HEK293 (cell line): Measurements from ENCODE around the gene NPRL2.

Experiments
- CTCF ChIA-PET: fragments of 350-600 bp; formaldehyde crosslinking; extraction: SDS; loops from one replicate; lab custom pipeline; 2021; ENCODE audit warnings: antibody characterized with exemption; lab: Yijun Ruan, JAX
- POLR2A ChIA-PET: fragments of 300-600 bp; formaldehyde crosslinking; extraction: SDS; loops from one replicate; lab custom pipeline; 2020; ENCODE audit warnings: antibody characterized with exemption, inconsistent platforms; lab: Yijun Ruan, JAX
- H3K27ac ChIP-seq: fragments of 200-500 bp; sonication (Bioruptor generic); 2 replicates; pipeline ENCODE4 v1.5.1; 2014; ENCODE audit warnings: low read depth, low read length, control low read depth, inconsistent platforms; ENCODE audit errors: extremely low read depth
- H3K36me3 ChIP-seq, 2 experiments: fragments of 200-500 bp in 1 of 2; sonication (Bioruptor generic) in 1 of 2; 1 replicate in 1 of 2; 2 replicates in 1 of 2; pipeline ENCODE4 v1.5.1; 2014 to 2017; ENCODE audit warnings: inconsistent platforms in 2 of 2, low read length in 2 of 2; ENCODE audit not compliant: control insufficient read depth in 2 of 2, insufficient read depth in 1 of 2
- H3K4me1 ChIP-seq: fragments of 200-500 bp; sonication (Bioruptor generic); 2 replicates; pipeline ENCODE4 v1.5.1; 2014; ENCODE audit warnings: mild to moderate bottlenecking, low read length, inconsistent platforms; ENCODE audit not compliant: control insufficient read depth, insufficient read depth
- H3K4me3 ChIP-seq: 2 replicates; pipeline ENCODE4 v1.5.1; 2011; ENCODE audit warnings: low read depth, mild to moderate bottlenecking, control low read depth, low read length, moderate library complexity
- H3K9me3 ChIP-seq: fragments of 200-500 bp; sonication (Bioruptor generic); 2 replicates; pipeline ENCODE4 v1.5.1; 2014; ENCODE audit warnings: low read depth, low read length, inconsistent platforms; ENCODE audit not compliant: control insufficient read depth, insufficient read depth
- BCL11A ChIP-seq: fragments of 450-650 bp; formaldehyde crosslinking; IDR thresholded peaks from 2 replicates; pipeline ENCODE4 v1.5.1; 2016; ENCODE audit warnings: low read depth, missing biosample characterization, missing genetic modification characterization
- KLF7 ChIP-seq: fragments of 450-650 bp; formaldehyde crosslinking; IDR thresholded peaks from 2 replicates; pipeline ENCODE4 v1.5.1; 2016; ENCODE audit warnings: missing biosample characterization, missing genetic modification characterization, borderline replicate concordance
- SP3 ChIP-seq: fragments of 450-650 bp; formaldehyde crosslinking; IDR thresholded peaks from 2 replicates; pipeline ENCODE4 v1.5.1; 2016; ENCODE audit warnings: missing biosample characterization, missing genetic modification characterization
- ZFP3 ChIP-seq: fragments of 450-650 bp; formaldehyde crosslinking; IDR thresholded peaks from 2 replicates; pipeline ENCODE4 v1.5.1; 2016; ENCODE audit warnings: low read depth, missing biosample characterization, missing genetic modification characterization
- ZFP41 ChIP-seq: fragments of 450-650 bp; formaldehyde crosslinking; IDR thresholded peaks from 2 replicates; pipeline ENCODE4 v1.5.1; 2016; ENCODE audit warnings: missing biosample characterization, missing genetic modification characterization, borderline replicate concordance
- ZNF112 ChIP-seq: fragments of 450-650 bp; formaldehyde crosslinking; IDR thresholded peaks from 2 replicates; pipeline ENCODE4 v1.5.0; 2017; ENCODE audit warnings: missing biosample characterization, missing genetic modification characterization
- ZNF174 ChIP-seq: fragments of 450-650 bp; formaldehyde crosslinking; IDR thresholded peaks from 2 replicates; pipeline ENCODE4 v1.5.0; 2017; ENCODE audit warnings: missing biosample characterization, mild to moderate bottlenecking, missing genetic modification characterization
- ZNF202 ChIP-seq: fragments of 450-650 bp; formaldehyde crosslinking; IDR thresholded peaks from 2 replicates; pipeline ENCODE4 v1.5.1; 2016; ENCODE audit warnings: missing biosample characterization, missing genetic modification characterization, borderline replicate concordance
- ZNF335 ChIP-seq: fragments of 450-650 bp; formaldehyde crosslinking; conservative IDR thresholded peaks from 2 replicates; pipeline ENCODE4 v1.5.1; 2016; ENCODE audit warnings: missing biosample characterization, missing genetic modification characterization
- ZNF394 ChIP-seq: fragments of 450-650 bp; formaldehyde crosslinking; IDR thresholded peaks from 2 replicates; pipeline ENCODE4 v1.5.1; 2016; ENCODE audit warnings: missing biosample characterization, missing genetic modification characterization, mild to moderate bottlenecking, moderate library complexity, borderline replicate concordance
- ZNF549 ChIP-seq: fragments of 450-650 bp; IDR thresholded peaks from 2 replicates; pipeline ENCODE4 v1.5.1; 2018; ENCODE audit warnings: missing biosample characterization, missing genetic modification characterization, mild to moderate bottlenecking, inconsistent platforms, moderate library complexity
- TF ChIP-seq, protein P1 (sequence below): fragments of 450-650 bp; formaldehyde crosslinking; optimal IDR thresholded peaks from 2 replicates; pipeline ENCODE3; 2016; ENCODE audit warnings: missing biosample characterization, mild to moderate bottlenecking, missing genetic modification characterization
- TF ChIP-seq, protein P2 (sequence below): fragments of 450-650 bp; formaldehyde crosslinking; conservative IDR thresholded peaks from 2 replicates; pipeline ENCODE4 v1.5.1; 2016; ENCODE audit warnings: low read depth, missing biosample characterization, missing genetic modification characterization
- TF ChIP-seq, protein P3 (sequence below): fragments of 450-650 bp; formaldehyde crosslinking; IDR thresholded peaks from 2 replicates; pipeline ENCODE4 v1.5.1; 2016; ENCODE audit warnings: missing biosample characterization, missing genetic modification characterization
- TF ChIP-seq, protein P4 (sequence below): fragments of 450-650 bp; IDR thresholded peaks from 2 replicates; pipeline ENCODE4 v1.5.1; 2018; ENCODE audit warnings: missing biosample characterization, missing genetic modification characterization
- TF ChIP-seq, protein P5 (sequence below): fragments of 450-650 bp; formaldehyde crosslinking; conservative IDR thresholded peaks from 2 replicates; pipeline ENCODE4 v1.5.1; 2016; ENCODE audit warnings: low read depth, missing biosample characterization, missing genetic modification characterization
- TF ChIP-seq, protein P6 (sequence below): fragments of 450-650 bp; formaldehyde crosslinking; IDR thresholded peaks from 2 replicates; pipeline ENCODE4 v1.5.1; 2016; ENCODE audit warnings: missing biosample characterization, missing genetic modification characterization

NPRL2 gene

DNA sequence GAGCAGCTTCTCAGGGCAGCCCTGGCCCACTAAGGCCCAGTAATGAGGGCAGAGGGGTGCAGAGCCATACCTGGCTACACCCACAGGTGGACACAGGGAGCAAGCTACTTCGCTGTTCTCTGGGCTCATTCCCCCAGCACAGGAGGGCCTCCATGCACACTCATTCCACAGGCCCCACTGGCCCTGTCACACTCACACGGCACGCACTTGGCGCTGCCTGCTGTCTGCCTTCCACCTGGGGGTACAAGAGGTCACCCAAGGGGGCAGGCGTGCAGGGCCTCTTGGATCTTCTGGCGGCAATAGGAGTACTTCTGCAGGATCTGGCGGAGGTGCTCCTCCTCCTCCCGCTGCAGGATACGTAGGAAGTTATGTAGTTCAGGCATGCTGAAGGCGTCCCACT lies 20.2 kb downstream of the NPRL2 start (continued):
- TF ChIP-seq ZFP41 (tag by site-specific recombination) (no peak), KLF7 (tag by site-specific recombination) (no peak), BCL11A (tag by site-specific recombination) (no peak), ZNF549 (tag by site-specific recombination) (no peak), ZFP3 (tag by site-specific recombination) (no peak), ZNF174 (tag by site-specific recombination) (no peak), ZNF112 (no peak)
- TF ChIP-seq, protein P1, sequence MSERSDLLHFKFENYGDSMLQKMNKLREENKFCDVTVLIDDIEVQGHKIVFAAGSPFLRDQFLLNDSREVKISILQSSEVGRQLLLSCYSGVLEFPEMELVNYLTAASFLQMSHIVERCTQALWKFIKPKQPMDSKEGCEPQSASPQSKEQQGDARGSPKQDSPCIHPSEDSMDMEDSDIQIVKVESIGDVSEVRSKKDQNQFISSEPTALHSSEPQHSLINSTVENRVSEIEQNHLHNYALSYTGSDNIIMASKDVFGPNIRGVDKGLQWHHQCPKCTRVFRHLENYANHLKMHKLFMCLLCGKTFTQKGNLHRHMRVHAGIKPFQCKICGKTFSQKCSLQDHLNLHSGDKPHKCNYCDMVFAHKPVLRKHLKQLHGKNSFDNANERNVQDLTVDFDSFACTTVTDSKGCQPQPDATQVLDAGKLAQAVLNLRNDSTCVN (tag by site-specific recombination) = no peak
- TF ChIP-seq, protein P2, sequence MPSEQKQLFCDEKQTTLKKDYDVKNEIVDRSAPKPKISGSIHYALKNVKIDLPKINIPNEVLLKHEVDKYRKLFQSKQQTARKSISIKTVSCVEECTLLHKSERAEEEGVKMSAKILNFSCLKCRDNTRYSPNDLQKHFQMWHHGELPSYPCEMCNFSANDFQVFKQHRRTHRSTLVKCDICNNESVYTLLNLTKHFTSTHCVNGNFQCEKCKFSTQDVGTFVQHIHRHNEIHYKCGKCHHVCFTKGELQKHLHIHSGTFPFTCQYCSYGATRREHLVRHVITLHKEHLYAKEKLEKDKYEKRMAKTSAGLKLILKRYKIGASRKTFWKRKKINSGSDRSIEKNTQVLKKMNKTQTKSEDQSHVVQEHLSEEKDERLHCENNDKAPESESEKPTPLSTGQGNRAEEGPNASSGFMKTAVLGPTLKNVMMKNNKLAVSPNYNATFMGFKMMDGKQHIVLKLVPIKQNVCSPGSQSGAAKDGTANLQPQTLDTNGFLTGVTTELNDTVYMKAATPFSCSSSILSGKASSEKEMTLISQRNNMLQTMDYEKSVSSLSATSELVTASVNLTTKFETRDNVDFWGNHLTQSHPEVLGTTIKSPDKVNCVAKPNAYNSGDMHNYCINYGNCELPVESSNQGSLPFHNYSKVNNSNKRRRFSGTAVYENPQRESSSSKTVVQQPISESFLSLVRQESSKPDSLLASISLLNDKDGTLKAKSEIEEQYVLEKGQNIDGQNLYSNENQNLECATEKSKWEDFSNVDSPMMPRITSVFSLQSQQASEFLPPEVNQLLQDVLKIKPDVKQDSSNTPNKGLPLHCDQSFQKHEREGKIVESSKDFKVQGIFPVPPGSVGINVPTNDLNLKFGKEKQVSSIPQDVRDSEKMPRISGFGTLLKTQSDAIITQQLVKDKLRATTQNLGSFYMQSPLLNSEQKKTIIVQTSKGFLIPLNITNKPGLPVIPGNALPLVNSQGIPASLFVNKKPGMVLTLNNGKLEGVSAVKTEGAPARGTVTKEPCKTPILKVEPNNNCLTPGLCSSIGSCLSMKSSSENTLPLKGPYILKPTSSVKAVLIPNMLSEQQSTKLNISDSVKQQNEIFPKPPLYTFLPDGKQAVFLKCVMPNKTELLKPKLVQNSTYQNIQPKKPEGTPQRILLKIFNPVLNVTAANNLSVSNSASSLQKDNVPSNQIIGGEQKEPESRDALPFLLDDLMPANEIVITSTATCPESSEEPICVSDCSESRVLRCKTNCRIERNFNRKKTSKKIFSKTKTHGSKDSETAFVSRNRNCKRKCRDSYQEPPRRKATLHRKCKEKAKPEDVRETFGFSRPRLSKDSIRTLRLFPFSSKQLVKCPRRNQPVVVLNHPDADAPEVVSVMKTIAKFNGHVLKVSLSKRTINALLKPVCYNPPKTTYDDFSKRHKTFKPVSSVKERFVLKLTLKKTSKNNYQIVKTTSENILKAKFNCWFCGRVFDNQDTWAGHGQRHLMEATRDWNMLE (tag by site-specific recombination) = no peak
- TF ChIP-seq, protein P3, sequence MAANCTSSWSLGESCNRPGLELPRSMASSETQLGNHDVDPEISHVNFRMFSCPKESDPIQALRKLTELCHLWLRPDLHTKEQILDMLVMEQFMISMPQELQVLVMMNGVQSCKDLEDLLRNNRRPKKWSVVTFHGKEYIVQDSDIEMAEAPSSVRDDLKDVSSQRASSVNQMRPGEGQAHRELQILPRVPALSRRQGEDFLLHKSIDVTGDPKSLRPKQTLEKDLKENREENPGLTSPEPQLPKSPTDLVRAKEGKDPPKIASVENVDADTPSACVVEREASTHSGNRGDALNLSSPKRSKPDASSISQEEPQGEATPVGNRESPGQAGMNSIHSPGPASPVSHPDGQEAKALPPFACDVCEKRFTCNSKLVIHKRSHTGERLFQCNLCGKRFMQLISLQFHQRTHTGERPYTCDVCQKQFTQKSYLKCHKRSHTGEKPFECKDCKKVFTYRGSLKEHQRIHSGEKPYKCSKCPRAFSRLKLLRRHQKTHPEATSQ (tag by site-specific recombination) = no peak
- TF ChIP-seq, all 188 proteins: peak for 0

DNA sequence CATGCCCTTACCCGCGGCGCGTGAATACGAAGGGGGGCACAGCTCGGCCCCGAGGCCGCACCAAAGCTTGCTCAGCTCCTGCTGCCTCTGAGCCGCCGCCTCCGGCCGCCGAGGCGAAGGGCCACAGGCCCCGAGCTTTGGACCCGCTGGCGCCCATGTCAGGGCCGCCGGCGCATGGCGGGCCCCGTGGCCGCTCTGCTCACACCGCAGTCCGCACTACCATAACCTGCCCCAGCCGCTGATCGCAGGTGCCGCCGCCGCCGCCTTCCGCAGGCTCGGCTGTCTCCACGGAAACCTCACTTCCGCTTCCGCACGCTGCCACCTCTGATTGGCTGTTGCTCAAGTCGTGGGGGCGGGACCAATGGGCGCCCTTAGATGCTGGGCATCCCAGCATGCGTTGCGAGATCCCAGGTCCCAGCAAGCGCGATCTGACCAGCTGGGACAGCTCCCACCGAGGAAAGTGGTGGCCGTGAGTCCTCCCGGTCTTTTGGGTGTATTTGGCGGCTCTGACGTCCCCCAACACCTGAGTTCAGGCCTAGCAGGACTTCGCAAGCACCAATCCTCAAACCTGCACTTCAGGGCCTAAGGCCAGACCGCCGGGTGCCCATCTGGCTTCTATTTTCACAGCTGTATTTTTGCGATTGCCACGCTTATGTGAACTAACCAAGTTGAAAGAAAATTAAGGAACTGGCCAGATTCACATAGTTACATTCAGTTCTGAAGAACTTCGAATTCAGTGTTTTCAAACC lies 22.5 kb downstream of the NPRL2 start, which contains the start of gene TUSC2:
Gene TUSC2, minus strand, starts transcription at position 281 of the 749 bp plus-strand sequence. Its CDS starts 124 bp downstream, at position 157.
- ChIA-PET POLR2A (interaction anchor here (0.6 to 2.6 kb wide), 19 partner anchors 9 to 1402 kb away, joined by 3 to 63 read pairs (median 6); partner anchors contain the start of genes CYB561D2, HYAL1, HYAL3 and IFRD2), CTCF (interaction anchor here (0.6 to 1.7 kb wide), 4 partner anchors 8 to 214 kb away, joined by 3 to 7 read pairs (median 4); no protein-coding TSS in a partner anchor)
- Histone ChIP-seq H3K4me1 (no peaks in the 10 kb centered on the region), H3K9me3 (no peaks in the 10 kb centered on the region), H3K27ac (peak within 1 kb of the TSS; percentile 71), H3K36me3 (peaks cover 6 to 73% of the 10 kb centered on the region in 2 experiments), H3K4me3 (peak within 1 kb of the TSS; percentile 92)
- no peak for TF ChIP-seq ZNF174 (tag by site-specific recombination)
- TF ChIP-seq ZNF202 = no peak
- TF ChIP-seq, protein P4, sequence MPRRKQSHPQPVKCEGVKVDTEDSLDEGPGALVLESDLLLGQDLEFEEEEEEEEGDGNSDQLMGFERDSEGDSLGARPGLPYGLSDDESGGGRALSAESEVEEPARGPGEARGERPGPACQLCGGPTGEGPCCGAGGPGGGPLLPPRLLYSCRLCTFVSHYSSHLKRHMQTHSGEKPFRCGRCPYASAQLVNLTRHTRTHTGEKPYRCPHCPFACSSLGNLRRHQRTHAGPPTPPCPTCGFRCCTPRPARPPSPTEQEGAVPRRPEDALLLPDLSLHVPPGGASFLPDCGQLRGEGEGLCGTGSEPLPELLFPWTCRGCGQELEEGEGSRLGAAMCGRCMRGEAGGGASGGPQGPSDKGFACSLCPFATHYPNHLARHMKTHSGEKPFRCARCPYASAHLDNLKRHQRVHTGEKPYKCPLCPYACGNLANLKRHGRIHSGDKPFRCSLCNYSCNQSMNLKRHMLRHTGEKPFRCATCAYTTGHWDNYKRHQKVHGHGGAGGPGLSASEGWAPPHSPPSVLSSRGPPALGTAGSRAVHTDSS = no peak
- TF ChIP-seq SP3 (tag by site-specific recombination) = peak; percentile 56; the same call in 1 of the 2 replicates
- TF ChIP-seq ZNF394 (tag by site-specific recombination) = 0 out of 2 replicates have a peak, but pooled peaks have one; percentile 4
- TF ChIP-seq, protein P5, sequence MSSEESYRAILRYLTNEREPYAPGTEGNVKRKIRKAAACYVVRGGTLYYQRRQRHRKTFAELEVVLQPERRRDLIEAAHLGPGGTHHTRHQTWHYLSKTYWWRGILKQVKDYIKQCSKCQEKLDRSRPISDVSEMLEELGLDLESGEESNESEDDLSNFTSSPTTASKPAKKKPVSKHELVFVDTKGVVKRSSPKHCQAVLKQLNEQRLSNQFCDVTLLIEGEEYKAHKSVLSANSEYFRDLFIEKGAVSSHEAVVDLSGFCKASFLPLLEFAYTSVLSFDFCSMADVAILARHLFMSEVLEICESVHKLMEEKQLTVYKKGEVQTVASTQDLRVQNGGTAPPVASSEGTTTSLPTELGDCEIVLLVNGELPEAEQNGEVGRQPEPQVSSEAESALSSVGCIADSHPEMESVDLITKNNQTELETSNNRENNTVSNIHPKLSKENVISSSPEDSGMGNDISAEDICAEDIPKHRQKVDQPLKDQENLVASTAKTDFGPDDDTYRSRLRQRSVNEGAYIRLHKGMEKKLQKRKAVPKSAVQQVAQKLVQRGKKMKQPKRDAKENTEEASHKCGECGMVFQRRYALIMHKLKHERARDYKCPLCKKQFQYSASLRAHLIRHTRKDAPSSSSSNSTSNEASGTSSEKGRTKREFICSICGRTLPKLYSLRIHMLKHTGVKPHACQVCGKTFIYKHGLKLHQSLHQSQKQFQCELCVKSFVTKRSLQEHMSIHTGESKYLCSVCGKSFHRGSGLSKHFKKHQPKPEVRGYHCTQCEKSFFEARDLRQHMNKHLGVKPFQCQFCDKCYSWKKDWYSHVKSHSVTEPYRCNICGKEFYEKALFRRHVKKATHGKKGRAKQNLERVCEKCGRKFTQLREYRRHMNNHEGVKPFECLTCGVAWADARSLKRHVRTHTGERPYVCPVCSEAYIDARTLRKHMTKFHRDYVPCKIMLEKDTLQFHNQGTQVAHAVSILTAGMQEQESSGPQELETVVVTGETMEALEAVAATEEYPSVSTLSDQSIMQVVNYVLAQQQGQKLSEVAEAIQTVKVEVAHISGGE = peak; percentile 86
- TF ChIP-seq, protein P6, sequence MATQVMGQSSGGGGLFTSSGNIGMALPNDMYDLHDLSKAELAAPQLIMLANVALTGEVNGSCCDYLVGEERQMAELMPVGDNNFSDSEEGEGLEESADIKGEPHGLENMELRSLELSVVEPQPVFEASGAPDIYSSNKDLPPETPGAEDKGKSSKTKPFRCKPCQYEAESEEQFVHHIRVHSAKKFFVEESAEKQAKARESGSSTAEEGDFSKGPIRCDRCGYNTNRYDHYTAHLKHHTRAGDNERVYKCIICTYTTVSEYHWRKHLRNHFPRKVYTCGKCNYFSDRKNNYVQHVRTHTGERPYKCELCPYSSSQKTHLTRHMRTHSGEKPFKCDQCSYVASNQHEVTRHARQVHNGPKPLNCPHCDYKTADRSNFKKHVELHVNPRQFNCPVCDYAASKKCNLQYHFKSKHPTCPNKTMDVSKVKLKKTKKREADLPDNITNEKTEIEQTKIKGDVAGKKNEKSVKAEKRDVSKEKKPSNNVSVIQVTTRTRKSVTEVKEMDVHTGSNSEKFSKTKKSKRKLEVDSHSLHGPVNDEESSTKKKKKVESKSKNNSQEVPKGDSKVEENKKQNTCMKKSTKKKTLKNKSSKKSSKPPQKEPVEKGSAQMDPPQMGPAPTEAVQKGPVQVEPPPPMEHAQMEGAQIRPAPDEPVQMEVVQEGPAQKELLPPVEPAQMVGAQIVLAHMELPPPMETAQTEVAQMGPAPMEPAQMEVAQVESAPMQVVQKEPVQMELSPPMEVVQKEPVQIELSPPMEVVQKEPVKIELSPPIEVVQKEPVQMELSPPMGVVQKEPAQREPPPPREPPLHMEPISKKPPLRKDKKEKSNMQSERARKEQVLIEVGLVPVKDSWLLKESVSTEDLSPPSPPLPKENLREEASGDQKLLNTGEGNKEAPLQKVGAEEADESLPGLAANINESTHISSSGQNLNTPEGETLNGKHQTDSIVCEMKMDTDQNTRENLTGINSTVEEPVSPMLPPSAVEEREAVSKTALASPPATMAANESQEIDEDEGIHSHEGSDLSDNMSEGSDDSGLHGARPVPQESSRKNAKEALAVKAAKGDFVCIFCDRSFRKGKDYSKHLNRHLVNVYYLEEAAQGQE (tag by site-specific recombination) = peak; percentile 53; the same call in 1 of the 2 replicates
- peak; percentile 64 for TF ChIP-seq ZNF335 (tag by site-specific recombination)
